Spleen (tissue), 11 donors: ENCODE measurements around the gene TMEM158. TPM values are rescaled to one million over a fixed set of nuclear protein-coding genes. Genes with fewer than 3 reads are reported as not detected.

ENCODE experiments used
- DNase-seq: peaks from one replicate; pipeline ENCODE4 v3.0.0-alpha.2; 2020
- H3K27ac ChIP-seq, 8 donors: fragments of 200-600 bp; sonication (generic) in 7 of 8; 1 replicate in 4 of 8; 2 replicates in 4 of 8; pipeline versions ENCODE4 v1.5.0 to v1.8.0; 2016 to 2021; ENCODE audit warnings: inconsistent platforms in 4 of 8, mild to moderate bottlenecking in 4 of 8, moderate library complexity in 1 of 8
- H3K27me3 ChIP-seq, 7 donors: fragments of 200-600 bp; sonication (generic) in 6 of 7; replicated peaks in 1 of 7; 1 replicate in 4 of 7; 2 replicates in 3 of 7; pipeline versions ENCODE4 v1.5.0 to v1.8.0; 2016 to 2021; ENCODE audit warnings: inconsistent platforms in 3 of 7, mild to moderate bottlenecking in 1 of 7
- H3K36me3 ChIP-seq, 6 donors: fragments of 200-600 bp; sonication (generic) in 5 of 6; 1 replicate in 4 of 6; 2 replicates in 2 of 6; pipeline versions ENCODE4 v1.5.0 to v1.8.0; 2016 to 2021; ENCODE audit warnings: inconsistent platforms in 2 of 6
- H3K4me1 ChIP-seq, 6 donors: fragments of 200-600 bp; sonication (generic) in 5 of 6; 1 replicate in 3 of 6; 2 replicates in 3 of 6; pipeline versions ENCODE4 v1.5.0 to v1.8.0; 2016 to 2021; ENCODE audit warnings: inconsistent platforms in 3 of 6
- H3K4me3 ChIP-seq, 8 donors: fragments of 200-600 bp; sonication (generic) in 7 of 8; 1 replicate in 4 of 8; 2 replicates in 4 of 8; pipeline versions ENCODE4 v1.5.0 to v1.8.0; 2016 to 2021; ENCODE audit warnings: inconsistent platforms in 4 of 8, mild to moderate bottlenecking in 4 of 8, moderate library complexity in 2 of 8
- H3K9me3 ChIP-seq, 8 donors: fragments of 200-600 bp; sonication (generic) in 7 of 8; 1 replicate in 4 of 8; 2 replicates in 4 of 8; pipeline versions ENCODE4 v1.5.0 to v1.8.0; 2016 to 2021; ENCODE audit warnings: inconsistent platforms in 4 of 8
- CTCF ChIP-seq, 11 experiments: fragments of 200-600 bp in 7 of 11; fragments of 450-650 bp in 4 of 11; sonication (generic) in 4 of 11; IDR thresholded peaks in 8 of 11; conservative IDR thresholded peaks in 3 of 11; 1 replicate in 7 of 11; 2 replicates in 4 of 11; pipeline versions ENCODE4 v1.4.0 to v1.8.0; 2016 to 2021; ENCODE audit warnings: antibody characterized with exemption in 11 of 11, inconsistent platforms in 4 of 11, mild to moderate bottlenecking in 1 of 11
- POLR2A ChIP-seq, 3 donors: fragments of 450-650 bp; IDR thresholded peaks; one replicate each; pipeline ENCODE4 v1.5.1; 2017; ENCODE audit warnings: antibody characterized with exemption in 3 of 3, mild to moderate bottlenecking in 1 of 3
- POLR2AphosphoS5 ChIP-seq, 3 donors: sonication (generic); formaldehyde crosslinking; IDR thresholded peaks; one replicate each; pipeline ENCODE4 v1.5.1; 2017; ENCODE audit warnings: antibody characterized with exemption in 3 of 3
- WGBS, 5 donors: extraction: QIAGEN DNeasy Blood & Tissue Kit in 3 of 5; methylation state at CpG; one replicate each; pipeline versions ENCODE4 v1.1.5 to v1.1.7; 2013 to 2018; 5-methylcytosine and 5-hydroxymethylcytosine counted together
- intact Hi-C: fragments of 100-400 bp; cut with DNase I; formaldehyde crosslinking; loops from one replicate; pipeline ENCODE4 v1.15.0; 2023; ENCODE audit warnings: low total_unique reads
- polyA plus RNA-seq, 3 donors: library from polyadenylated mRNA; stranded (reverse); fragments of 200-250 nt; gene quantifications; one replicate each; pipeline ENCODE4 v1.2.1, GENCODE V29; 2013
- total RNA-seq, 7 donors: library from RNA; depleted of rRNA in 3 of 7; stranded (reverse); fragments of >200 nt in 3 of 7; fragmentation: NEBNext Ultra II Directional in 4 of 7; extraction: Animal tissue kit (Norgen Biotek cat#: 25700) in 4 of 7; gene quantifications; one replicate each; pipeline versions ENCODE4 v1.1.0 to v1.2.1, GENCODE V29; 2016 to 2021
- donor health status: healthy with polysubstance abuse.
- donor health status: DM: no; HTN: no; CAD: no; lungs with moderate emphysema.
- donor health status: DM: no; HTN: no; CAD: no.
- donor health status: Bipolar disorder and iron deficiency.
- donor health status: healthy.
- donor health status: DM: no; HTN: no; CAD: no.
- donor health status: DM: yes; HTN: yes; CAD: no.

Gene TMEM158
- total and polyA plus RNA-seq, 10 donors, result 0.26 to 1.7 (median 0.79) TPM; not detected in 1

GRCh38 chr3:45227071-45227820 lies 1.2 kb upstream of the TMEM158 start:
- DNase-seq, result no peak
- peaks cover 3 to 96% (median 44%) of the 10 kb centered on the region in 7 donors for H3K27me3 ChIP-seq
- intact Hi-C loops, result loop anchor here (5.0 kb wide), 1 partner anchor 275 kb away; no protein-coding TSS in a partner anchor
- H3K4me1 ChIP-seq, result peaks cover 4 to 19% (median 13%) of the 10 kb centered on the region in 6 donors
- WGBS, 5 donors, result 70 to 83% (median 75%) methylated on average over 7 of the region's 7 CpGs
- no peaks in the 10 kb centered on the region for H3K36me3 ChIP-seq
- no peak overlapping the region for H3K27ac ChIP-seq
- H3K9me3 ChIP-seq, result no peaks in the 10 kb centered on the region
- no peak for TF ChIP-seq POLR2AphosphoS5 (IDR thresholded peaks at IDR 0.05)
- no peak for TF ChIP-seq POLR2A (IDR thresholded peaks at IDR 0.05)
- H3K4me3 ChIP-seq, result peak overlapping the region in 1 of 8 donors; percentile 78

- H3K4me3 ChIP-seq, result peak overlapping the region; percentile 23 to 78 (median 52)
- H3K9me3 ChIP-seq, result no peaks in the 10 kb centered on the region
- H3K4me1 ChIP-seq, result peaks cover 4 to 19% (median 13%) of the 10 kb centered on the region in 6 donors
- H3K27me3 ChIP-seq, result peaks cover 3 to 97% (median 46%) of the 10 kb centered on the region in 7 donors
- H3K27ac ChIP-seq, result no peak overlapping the region
- peak; percentile 81 for DNase-seq
- intact Hi-C loops, result loop anchor here (5.0 kb wide), 1 partner anchor 277 kb away; no protein-coding TSS in a partner anchor
- 0 to 1% (median 1%) methylated on average over 47 to 131 of the region's 131 CpGs; no CpG with 5 or more reads in 1 of the 5 donors for WGBS, 5 donors
- H3K36me3 ChIP-seq, result no peaks in the 10 kb centered on the region
- TF ChIP-seq CTCF (IDR thresholded peaks at IDR 0.05 in 8 of 11, conservative IDR thresholded peaks at IDR 0.05 in 3 of 11) (no peak), POLR2A (IDR thresholded peaks at IDR 0.05) (no peak), POLR2AphosphoS5 (IDR thresholded peaks at IDR 0.05) (no peak)
Measured at GRCh38 chr3:45225465-45226205, 452 bp downstream of the TMEM158 start.

- Histone ChIP-seq H3K36me3 (no peaks in the 10 kb centered on the region), H3K4me1 (peaks cover 4 to 19% (median 13%) of the 10 kb centered on the region in 6 donors), H3K27me3 (peaks cover 3 to 97% (median 46%) of the 10 kb centered on the region in 7 donors), H3K4me3 (peak overlapping the region; percentile 12 to 78 (median 51)), H3K27ac (no peak overlapping the region), H3K9me3 (no peaks in the 10 kb centered on the region)
- whole genome bisulfite sequencing, 5 donors, result 1 to 4% (median 1%) methylated on average over 12 to 62 of the region's 62 CpGs
- TF ChIP-seq POLR2AphosphoS5 (IDR thresholded peaks at IDR 0.05) (peak in 2 of 3 donors; percentile 40 to 45), POLR2A (IDR thresholded peaks at IDR 0.05) (no peak), CTCF (IDR thresholded peaks at IDR 0.05 in 8 of 11, conservative IDR thresholded peaks at IDR 0.05 in 3 of 11) (peak in 7 of 11 experiments; percentile 20 to 57 (median 42))
- DNase-seq, result peak; percentile 87
- intact Hi-C loops, result loop anchor here (5.0 kb wide), 1 partner anchor 277 kb away; no protein-coding TSS in a partner anchor
Measured at GRCh38 chr3:45224824-45225464, 1.1 kb downstream of the TMEM158 start.
